OCI-LY1 (cell line): ENCODE measurements around the gene BMF.

Experiments
- H2AFZ ChIP-seq: fragments of 200-600 bp; sonication (generic), shearing (Covaris generic); 2 replicates; pipeline ENCODE4 v1.6.0; 2014; ENCODE audit warnings: antibody characterized with exemption, mild to moderate bottlenecking, low read length
- H3F3A ChIP-seq: fragments of 200-600 bp; sonication (generic), shearing (Covaris generic); 2 replicates; pipeline ENCODE4 v1.6.0; 2014; ENCODE audit warnings: mild to moderate bottlenecking, antibody characterized with exemption, low read length, moderate library complexity; ENCODE audit not compliant: insufficient read depth
- H3K27ac ChIP-seq: fragments of 200-600 bp; sonication (generic); 2 replicates; pipeline ENCODE4 v1.5.1; 2014; ENCODE audit warnings: low read length, mixed run types, mild to moderate bottlenecking, low read depth; ENCODE audit not compliant: poor library complexity, severe bottlenecking
- H3K27me3 ChIP-seq: fragments of 200-600 bp; sonication (generic); 2 replicates; pipeline ENCODE4 v1.6.0; 2014; ENCODE audit warnings: antibody characterized with exemption, mild to moderate bottlenecking, low read length, moderate library complexity; ENCODE audit not compliant: insufficient read depth
- H3K36me3 ChIP-seq: fragments of 200-600 bp; sonication (generic); 2 replicates; pipeline ENCODE4 v1.6.1; 2014; ENCODE audit warnings: mild to moderate bottlenecking, antibody characterized with exemption, low read length, moderate library complexity, mixed read lengths; ENCODE audit not compliant: insufficient read depth
- H3K4me1 ChIP-seq: fragments of 200-600 bp; sonication (generic); 2 replicates; pipeline ENCODE4 v1.5.1; 2014; ENCODE audit warnings: mild to moderate bottlenecking, low read length, moderate library complexity; ENCODE audit not compliant: insufficient read depth, severe bottlenecking
- H3K4me2 ChIP-seq: fragments of 200-600 bp; sonication (generic), shearing (Covaris generic); 2 replicates; pipeline ENCODE4 v1.6.1; 2014; ENCODE audit warnings: low read length
- H3K4me3 ChIP-seq: fragments of 200-600 bp; sonication (generic); 2 replicates; pipeline ENCODE4 v1.5.1; 2014; ENCODE audit warnings: low read length, low read depth, mild to moderate bottlenecking, mixed read lengths; ENCODE audit not compliant: poor library complexity, severe bottlenecking
- H3K79me2 ChIP-seq: fragments of 200-600 bp; shearing (Covaris generic); 2 replicates; pipeline ENCODE4 v1.6.1; 2016; ENCODE audit warnings: mixed run types, low read length, mixed read lengths; ENCODE audit not compliant: insufficient read depth
- H3K9ac ChIP-seq: fragments of 200-600 bp; sonication (generic), shearing (Covaris generic); 2 replicates; pipeline ENCODE4 v1.6.1; 2014; ENCODE audit warnings: mild to moderate bottlenecking, low read length, mixed read lengths
- H3K9me2 ChIP-seq: fragments of 200-600 bp; sonication (generic), shearing (Covaris generic); 2 replicates; pipeline ENCODE4 v1.6.1; 2014; ENCODE audit warnings: low read depth, mild to moderate bottlenecking, low read length, mixed read lengths
- H3K9me3 ChIP-seq: fragments of 200-600 bp; shearing (Covaris generic); 2 replicates; pipeline ENCODE4 v1.6.1; 2014; ENCODE audit warnings: low read length, mixed read lengths
- H4K20me1 ChIP-seq: fragments of 200-600 bp; sonication (generic), shearing (Covaris generic); 2 replicates; pipeline ENCODE4 v1.6.0; 2016; ENCODE audit warnings: mild to moderate bottlenecking, low read length; ENCODE audit not compliant: insufficient read depth
- EZH2 ChIP-seq: fragments of 200-600 bp; sonication (generic), shearing (Covaris generic); IDR thresholded peaks from 2 replicates; pipeline ENCODE4 v1.8.0; 2017; ENCODE audit warnings: borderline replicate concordance, mixed run types, mild to moderate bottlenecking, antibody characterized with exemption, low read length, moderate library complexity, mixed read lengths
- TF ChIP-seq, protein P1 (sequence below): fragments of 200-600 bp; sonication (generic), shearing (Covaris generic); IDR thresholded peaks from 2 replicates; pipeline ENCODE4 v1.5.1; 2017; ENCODE audit warnings: mild to moderate bottlenecking, antibody characterized with exemption, low read length, moderate library complexity, mixed read lengths

BMF gene

DNA sequence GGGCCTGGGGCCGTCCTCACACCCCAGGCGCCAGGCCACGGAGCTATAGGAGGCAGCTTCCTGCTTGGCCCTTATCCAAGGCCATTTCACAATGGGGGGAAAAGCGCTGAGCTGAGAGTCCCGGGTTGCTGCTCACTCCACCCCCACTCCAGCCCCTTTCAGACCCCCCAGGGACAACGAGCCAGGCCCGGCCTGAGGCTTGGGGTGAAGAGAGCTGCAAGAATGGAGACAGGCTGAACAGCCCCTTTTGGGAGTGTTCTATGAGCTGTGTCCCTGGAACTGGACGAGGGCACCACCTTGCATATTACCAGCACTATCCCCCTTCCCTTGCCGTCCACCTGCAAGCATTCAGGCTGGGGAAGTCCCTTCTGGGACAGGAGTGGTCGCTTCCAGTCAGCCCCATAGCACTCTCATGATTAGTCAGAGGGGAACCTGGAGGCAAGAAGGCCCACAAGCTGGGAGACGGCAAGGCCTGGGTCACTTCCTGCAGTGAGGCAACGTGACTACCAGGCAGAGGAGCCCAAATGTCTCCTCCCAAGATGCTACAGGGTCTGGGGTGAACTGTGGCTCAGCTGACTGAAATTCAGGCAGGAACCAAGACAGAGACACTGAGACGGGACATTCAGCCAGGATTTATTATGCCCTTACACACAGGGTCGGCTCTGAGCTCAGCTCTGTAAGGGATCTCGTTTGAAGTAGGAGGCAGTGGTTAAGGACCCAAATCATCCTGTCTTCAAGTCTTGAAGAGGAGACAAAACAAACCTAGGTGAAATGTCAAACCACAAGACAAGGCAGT is 61.1 kb downstream of the BMF start:
- H3K27me3 ChIP-seq, result no peaks in the 10 kb centered on the region
- H3K4me1 ChIP-seq, result peaks cover 98% of the 10 kb centered on the region
- peak overlapping the region; percentile 96 for H3K27ac ChIP-seq
- no peaks in the 10 kb centered on the region for H3K9me2 ChIP-seq
- no peaks in the 10 kb centered on the region; the same call in 1 of the 2 replicates for H3K36me3 ChIP-seq
- H3K4me2 ChIP-seq, result peak overlapping the region; percentile 52; the same call in 1 of the 2 replicates
- TF ChIP-seq, protein P1, sequence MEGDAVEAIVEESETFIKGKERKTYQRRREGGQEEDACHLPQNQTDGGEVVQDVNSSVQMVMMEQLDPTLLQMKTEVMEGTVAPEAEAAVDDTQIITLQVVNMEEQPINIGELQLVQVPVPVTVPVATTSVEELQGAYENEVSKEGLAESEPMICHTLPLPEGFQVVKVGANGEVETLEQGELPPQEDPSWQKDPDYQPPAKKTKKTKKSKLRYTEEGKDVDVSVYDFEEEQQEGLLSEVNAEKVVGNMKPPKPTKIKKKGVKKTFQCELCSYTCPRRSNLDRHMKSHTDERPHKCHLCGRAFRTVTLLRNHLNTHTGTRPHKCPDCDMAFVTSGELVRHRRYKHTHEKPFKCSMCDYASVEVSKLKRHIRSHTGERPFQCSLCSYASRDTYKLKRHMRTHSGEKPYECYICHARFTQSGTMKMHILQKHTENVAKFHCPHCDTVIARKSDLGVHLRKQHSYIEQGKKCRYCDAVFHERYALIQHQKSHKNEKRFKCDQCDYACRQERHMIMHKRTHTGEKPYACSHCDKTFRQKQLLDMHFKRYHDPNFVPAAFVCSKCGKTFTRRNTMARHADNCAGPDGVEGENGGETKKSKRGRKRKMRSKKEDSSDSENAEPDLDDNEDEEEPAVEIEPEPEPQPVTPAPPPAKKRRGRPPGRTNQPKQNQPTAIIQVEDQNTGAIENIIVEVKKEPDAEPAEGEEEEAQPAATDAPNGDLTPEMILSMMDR, result no peak
- TF ChIP-seq EZH2, result no peak
- H3K4me3 ChIP-seq, result no peak overlapping the region
- H4K20me1 ChIP-seq, result no peaks in the 10 kb centered on the region
- no peaks in the 10 kb centered on the region for H3K79me2 ChIP-seq
- H3K9me3 ChIP-seq, result no peaks in the 10 kb centered on the region
- peaks cover 16% of the 10 kb centered on the region; the same call in 1 of the 2 replicates for H3F3A ChIP-seq
- H3K9ac ChIP-seq, result peak overlapping the region; percentile 65
- no peak overlapping the region for H2AFZ ChIP-seq

DNA sequence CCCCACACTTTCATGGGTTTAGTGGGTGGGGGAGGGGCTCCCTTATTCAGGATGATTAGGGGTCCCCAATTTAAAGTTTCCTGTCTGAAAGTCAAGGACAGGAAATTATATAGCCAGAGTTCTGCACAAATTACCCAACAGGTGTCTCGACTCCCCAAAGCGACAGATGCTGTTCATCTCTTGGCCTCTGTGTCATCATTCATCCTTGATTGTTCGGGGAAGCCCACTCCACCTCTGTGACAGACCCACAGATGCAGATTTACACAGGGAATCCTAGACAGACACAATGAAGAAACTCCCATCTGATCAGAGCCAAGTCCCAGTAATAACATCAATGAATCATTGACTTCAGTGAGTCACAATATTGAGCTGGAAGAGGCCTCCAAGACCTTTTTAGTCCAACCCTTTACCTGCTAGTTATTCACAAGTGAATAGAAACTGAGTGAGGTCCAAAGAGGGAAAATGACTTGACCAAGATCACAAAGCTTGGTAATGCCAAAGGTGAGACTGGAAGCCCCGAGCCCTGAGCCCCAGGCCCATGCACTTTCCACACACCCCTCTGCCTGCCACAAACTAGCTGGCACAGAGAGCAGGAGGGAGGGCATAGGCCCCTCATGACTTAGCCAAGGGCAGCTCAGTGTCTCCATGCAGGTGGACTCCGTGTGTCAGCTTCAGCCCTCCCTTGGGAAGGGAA is 61.8 kb downstream of the BMF start:
- Histone ChIP-seq H3K36me3 (no peaks in the 10 kb centered on the region; the same call in 1 of the 2 replicates), H3K9me3 (no peaks in the 10 kb centered on the region), H3K9ac (peak overlapping the region; percentile 65; the same call in 1 of the 2 replicates), H3K9me2 (no peaks in the 10 kb centered on the region), H3K4me1 (peaks cover 91% of the 10 kb centered on the region), H3K27me3 (no peaks in the 10 kb centered on the region), H2AFZ (no peak overlapping the region), H3K27ac (peak overlapping the region; percentile 96), H3K4me3 (no peak overlapping the region), H3K4me2 (peak overlapping the region; percentile 52; the same call in 1 of the 2 replicates), H3K79me2 (no peaks in the 10 kb centered on the region), H3F3A (peaks cover 10% of the 10 kb centered on the region; the same call in 1 of the 2 replicates), H4K20me1 (no peaks in the 10 kb centered on the region)
- TF ChIP-seq, protein P1, result no peak
- no peak for TF ChIP-seq EZH2

DNA sequence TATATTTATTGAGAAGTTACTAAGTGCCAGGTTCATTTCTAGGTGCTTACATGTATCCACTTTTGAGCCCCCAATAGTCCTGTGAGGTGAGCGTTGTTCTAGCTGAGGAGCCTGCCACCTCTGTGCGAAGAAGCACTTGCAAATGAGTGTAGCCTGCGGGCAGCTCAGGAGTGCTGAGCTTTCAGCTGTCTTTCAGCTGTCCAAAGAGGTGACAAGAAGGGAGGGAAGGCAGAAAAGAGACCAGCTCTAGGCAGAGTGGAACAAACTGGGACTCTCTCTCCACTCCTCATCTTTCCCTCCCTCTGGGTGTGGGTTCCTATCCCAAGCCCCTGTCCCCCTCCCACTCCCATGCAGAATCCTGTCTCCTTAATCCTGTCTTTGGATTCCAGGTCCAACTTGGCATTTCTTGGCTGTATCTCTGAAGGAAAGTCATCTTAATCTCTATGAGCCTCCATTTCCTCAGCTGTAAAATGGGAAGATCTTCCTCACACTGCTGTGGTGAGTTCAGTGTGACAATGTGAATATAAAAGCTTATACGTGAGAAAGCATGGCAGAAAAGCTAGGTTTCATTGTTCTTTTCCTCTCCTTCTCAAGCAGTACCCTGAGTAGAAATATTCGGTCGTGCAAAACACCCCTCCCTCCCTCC is 63.0 kb downstream of the BMF start:
- Histone ChIP-seq H3K27me3 (no peaks in the 10 kb centered on the region), H2AFZ (no peak overlapping the region), H4K20me1 (no peaks in the 10 kb centered on the region), H3K9me3 (no peaks in the 10 kb centered on the region), H3K4me1 (peaks cover 83% of the 10 kb centered on the region), H3K9ac (peak overlapping the region; percentile 56; the same call in 1 of the 2 replicates), H3K79me2 (no peaks in the 10 kb centered on the region), H3F3A (no peaks in the 10 kb centered on the region), H3K36me3 (no peaks in the 10 kb centered on the region; the same call in 1 of the 2 replicates), H3K4me3 (peak overlapping the region; percentile 16), H3K27ac (peak overlapping the region; percentile 96), H3K9me2 (no peaks in the 10 kb centered on the region), H3K4me2 (peak overlapping the region; percentile 52)
- TF ChIP-seq EZH2, result no peak
- TF ChIP-seq, protein P1, result no peak
